Epithelial cell of alveolus of lung (primary cell): ENCODE data around the gene MMP15. TPM values are rescaled to one million over a fixed set of nuclear protein-coding genes. Genes with fewer than 3 reads are reported as not detected.

Experiments used
- total RNA-seq: library from RNA; depleted of rRNA; stranded (reverse); fragments of >200 nt; gene quantifications from 2 replicates; pipeline ENCODE4 v1.2.1, GENCODE V29; 2015

MMP15 gene
- 3.9 and 6.7 TPM in 2 replicates for total RNA-seq

DNA sequence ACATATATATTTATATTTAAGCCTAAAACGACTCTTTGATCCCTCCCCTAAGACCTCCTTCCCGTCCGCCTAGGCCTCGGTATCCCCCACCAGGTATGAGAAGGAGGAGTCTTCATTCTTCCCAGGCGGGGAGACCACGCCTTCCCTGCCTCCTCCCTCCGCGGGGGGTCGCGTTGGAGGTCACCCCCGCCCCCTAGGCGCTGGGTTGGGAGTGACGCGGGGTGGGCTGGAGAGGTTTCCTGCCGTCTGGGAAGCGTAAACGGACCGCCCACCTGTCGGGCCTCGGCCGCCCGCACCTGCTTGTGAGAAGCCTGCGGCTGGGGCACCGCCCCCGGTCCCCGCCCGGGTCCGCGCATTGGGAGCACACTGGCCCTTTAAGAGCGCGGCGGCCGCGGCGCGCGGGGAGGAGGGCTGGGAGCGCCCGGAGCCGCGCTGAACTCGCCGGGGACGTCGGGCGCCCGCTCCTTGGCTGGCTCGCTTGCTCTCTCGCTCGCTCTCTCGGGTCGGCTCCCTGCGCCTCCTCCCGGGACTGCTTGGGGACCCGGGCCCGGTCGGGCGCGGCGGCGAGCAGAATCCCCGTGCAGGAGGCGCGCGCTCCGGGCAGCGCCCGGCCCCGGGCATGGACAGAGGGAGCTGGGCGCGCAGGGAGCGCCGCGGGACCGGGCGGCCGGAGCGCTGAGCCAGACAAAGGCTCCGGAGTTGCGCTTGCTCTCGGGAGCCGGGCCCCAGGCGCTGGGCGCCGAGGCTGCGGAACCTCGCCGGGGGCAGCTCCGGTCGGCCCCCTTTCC lies at the start of gene MMP15:
TSS of gene MMP15 (plus strand) at position 404 of the 788 bp plus-strand sequence. CDS start 597 bp downstream, outside the sequence.

DNA sequence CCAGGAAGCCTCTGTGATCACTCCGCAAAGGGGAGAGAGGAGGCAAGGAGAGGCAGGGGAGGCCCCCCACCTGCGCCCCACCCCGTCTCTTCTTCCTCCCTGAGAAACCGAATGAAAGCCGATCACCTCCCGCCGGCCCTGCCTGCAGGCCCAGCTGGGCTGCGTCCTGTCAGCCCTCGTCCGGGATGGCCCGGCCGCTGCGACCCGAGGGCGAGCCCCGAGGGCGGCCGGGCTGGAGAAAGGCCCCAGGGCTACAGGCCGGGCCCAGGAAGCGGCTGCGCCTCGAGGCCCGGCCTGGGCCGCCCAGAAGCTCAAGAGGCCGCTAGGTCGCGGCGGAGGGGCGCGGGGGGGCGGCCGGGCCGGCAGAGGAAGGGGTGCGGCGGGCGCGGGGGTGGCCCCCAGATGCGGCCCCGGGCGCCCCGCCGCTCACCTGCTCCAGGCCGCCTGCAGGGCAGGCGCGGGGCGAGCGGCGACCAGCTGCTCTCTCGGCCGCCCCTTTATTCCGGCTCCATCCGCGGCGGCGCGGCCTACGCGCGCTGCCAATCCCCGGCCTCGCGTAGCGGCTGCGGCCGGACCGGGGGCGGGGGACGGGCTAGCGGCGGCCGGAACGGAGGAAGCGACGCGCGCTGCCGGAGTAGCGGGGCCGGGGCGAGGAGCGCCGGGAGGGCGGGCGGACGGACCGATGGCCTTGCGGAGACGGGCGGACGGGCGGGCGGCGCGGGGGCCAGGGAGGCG lies 25.4 kb upstream of the MMP15 start, which contains the start of gene ZNF319:
TSS of gene ZNF319 (minus strand) at position 702 of the 735 bp plus-strand sequence. CDS start 2,407 bp downstream, outside the sequence.

DNA sequence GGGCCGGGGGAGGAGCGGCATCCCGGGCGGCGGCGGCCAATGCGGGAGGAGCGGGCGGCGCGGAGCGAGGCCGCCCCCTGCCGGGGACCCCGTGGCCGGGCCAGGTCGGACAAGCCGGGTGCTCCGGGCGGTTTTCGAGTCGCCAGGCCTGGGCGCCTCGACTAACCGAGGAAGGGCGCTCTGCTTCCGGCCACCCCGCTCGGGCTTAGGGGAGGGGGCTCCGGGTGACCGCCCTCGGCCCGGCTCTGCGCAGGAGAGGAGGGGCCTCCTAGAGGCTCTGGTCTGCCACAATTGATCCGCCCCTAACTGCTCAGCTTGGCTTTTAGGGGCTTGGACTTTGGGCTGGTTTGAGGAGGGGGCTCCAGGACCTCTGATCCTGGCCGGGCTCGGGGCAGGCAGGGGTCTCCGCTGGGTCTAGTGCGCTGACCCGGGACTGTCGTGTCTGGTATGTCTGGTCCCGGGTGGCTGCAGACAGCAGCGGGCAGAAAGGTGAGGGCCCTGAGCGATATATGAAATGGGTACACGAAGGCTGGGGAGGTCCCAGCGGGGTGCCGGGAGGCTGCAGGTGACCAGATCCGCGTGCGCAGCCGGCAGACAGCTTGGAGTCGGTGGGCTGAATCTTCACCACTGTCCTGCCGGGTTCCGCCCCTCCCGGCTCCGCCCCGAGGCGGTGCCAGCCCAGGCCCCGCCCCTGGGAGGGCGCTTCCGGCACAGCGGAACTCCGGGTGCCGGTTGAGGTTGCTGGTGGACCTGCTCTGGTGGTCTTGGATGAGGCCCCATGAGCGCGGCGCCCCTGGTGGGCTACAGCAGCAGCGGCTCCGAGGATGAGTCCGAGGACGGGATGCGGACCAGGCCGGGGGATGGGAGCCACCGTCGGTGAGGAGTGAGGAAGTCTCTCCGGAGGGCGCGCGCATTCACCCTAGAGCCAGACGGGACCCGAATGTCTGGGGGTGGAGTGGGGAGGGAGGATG lies 24.6 kb upstream of the MMP15 start, which contains the start of gene USB1:
TSS of gene USB1 (plus strand) at position 702 of the 971 bp plus-strand sequence. CDS start at position 779, 77 bp downstream.

Other genes with a start within 250 kb of the MMP15 start
- gene KIFC3, start 223.3 kb upstream of the MMP15 start, total RNA-seq = 23.8 and 54.2 TPM in 2 replicates
- gene CNGB1, start 54.6 kb upstream of the MMP15 start, total RNA-seq = under 0.01 TPM in 1 of 2 replicates, not detected in the other
- 7.5 and 9.2 TPM in 2 replicates for gene ZNF319, start 25.1 kb upstream of the MMP15 start, total RNA-seq
- gene USB1, start 24.3 kb upstream of the MMP15 start, total RNA-seq = 23.9 and 41.2 TPM in 2 replicates
- gene CFAP20, start 103.6 kb downstream of the MMP15 start, total RNA-seq = 46.5 and 52.1 TPM in 2 replicates
- 23.5 and 60.9 TPM in 2 replicates for gene CSNK2A2, start 172.4 kb downstream of the MMP15 start, total RNA-seq